ENCODE results near the gene INSR.
"Not testable (repeated sequence)": the region's sequence is repeated elsewhere in the genome, so short reads cannot be mapped to it uniquely, and the experiment has no call there.

Gene INSR

DNA sequence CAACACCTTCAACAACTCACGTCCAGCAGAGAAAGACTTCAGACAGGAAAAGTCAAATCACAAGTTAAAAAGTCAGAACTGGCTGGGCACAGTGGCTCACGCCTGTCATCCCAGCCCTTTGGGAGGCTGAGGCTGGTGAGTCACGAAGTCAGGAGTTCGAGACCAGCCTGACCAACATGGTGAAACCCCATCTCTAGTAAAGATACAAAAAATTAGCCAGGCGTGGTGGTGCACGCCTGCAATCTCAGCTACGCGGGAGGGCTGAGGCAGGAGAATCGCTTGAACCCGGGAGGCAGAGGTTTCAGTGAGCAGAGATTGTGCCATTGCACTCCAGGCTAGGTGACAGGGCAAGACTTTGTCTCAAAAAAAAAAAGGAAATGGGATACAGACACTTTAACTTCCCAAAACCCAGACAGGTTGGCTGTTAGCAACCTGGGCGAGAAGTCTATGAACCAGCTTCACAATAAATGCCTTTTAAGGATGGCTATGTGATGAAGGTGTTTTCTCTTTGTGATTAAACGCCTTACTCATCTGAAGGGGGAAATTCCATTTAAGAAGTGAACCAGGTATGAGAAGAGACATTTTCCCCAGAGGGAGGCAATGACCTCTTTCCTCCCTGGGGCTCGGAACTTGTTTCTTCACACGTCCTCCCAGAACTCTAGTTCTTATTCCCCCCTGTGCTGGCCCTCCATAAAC is 80.4 kb downstream of the INSR start:
- no peak overlapping the region; the same call in 1 of the 2 replicates for H3K9ac ChIP-seq (ENCODE audit: low read depth, low read length)
- no peaks in the 10 kb centered on the region for H3K9me3 ChIP-seq (ENCODE audit: control insufficient read depth, insufficient read depth, low read length)
- H3K36me3 ChIP-seq (ENCODE audit: insufficient read depth, low read length) = no peaks in the 10 kb centered on the region
- peaks cover 22% of the 10 kb centered on the region for H3K4me1 ChIP-seq (ENCODE audit: insufficient read depth, low read length)

DNA sequence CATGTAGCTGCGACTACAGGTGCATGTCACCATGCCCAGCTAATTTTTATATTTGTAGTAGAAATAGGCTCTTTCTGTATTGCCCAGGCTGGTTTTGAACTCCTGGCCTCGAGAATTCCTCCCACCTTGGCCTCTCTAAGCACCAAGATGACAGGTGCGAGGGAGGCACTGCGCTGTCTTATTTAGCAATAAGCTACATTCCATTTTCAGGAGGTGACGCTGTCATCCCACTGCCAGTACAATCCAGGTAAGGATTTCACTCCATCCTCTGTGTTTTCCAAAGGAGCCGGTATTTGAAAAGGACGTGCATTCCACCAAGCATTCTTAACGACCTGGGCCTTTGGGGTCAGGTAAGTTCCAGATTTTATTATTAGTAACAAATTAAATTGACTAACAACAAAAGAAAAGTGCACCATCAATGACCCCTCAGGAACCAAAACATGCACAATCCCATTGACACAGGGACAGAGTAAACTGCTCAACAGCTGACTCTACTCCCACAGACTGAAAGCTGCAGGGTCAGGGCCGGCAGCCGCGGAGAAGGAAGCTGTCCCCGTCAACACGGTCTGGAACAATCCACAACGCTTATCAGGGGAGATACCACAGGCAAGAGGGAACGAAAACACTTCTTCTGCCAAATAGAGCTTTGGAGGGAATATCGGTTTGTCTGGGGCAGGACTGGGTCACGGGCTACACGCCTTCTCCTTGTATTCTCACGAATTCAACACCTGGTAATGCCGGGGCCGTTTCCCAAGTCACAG is 82.8 kb downstream of the INSR start:
- H3K4me1 ChIP-seq (ENCODE audit: insufficient read depth, low read length) = peaks cover 22% of the 10 kb centered on the region
- no peaks in the 10 kb centered on the region for H3K36me3 ChIP-seq (ENCODE audit: insufficient read depth, low read length)
- H3K9me3 ChIP-seq (ENCODE audit: control insufficient read depth, insufficient read depth, low read length) = no peaks in the 10 kb centered on the region
- no peak overlapping the region for H3K9ac ChIP-seq (ENCODE audit: low read depth, low read length)

DNA sequence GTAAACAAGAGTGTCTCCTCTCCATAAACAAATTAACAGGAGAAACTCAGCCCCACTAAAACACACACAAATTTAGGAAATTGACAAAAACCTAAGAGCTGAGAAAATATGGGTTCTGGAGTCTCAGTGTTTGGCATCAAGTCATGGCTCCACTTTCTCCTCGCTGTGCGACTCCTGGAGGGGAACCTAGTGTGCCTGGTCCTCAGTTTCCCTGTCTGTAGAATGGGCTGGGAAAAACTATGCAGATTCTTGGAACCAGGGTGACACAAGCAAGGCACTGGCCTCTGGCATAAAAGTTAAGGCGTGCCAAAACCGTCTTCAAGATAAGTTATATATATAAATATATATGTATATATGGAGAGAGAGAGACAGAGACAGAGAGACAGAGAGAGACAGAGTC is 83.9 kb downstream of the INSR start:
- Histone ChIP-seq H3K9ac (ENCODE audit: low read depth, low read length) (no peak overlapping the region), H3K9me3 (ENCODE audit: control insufficient read depth, insufficient read depth, low read length) (no peaks in the 10 kb centered on the region), H3K36me3 (ENCODE audit: insufficient read depth, low read length) (no peaks in the 10 kb centered on the region), H3K4me1 (ENCODE audit: insufficient read depth, low read length) (peaks cover 22% of the 10 kb centered on the region)

DNA sequence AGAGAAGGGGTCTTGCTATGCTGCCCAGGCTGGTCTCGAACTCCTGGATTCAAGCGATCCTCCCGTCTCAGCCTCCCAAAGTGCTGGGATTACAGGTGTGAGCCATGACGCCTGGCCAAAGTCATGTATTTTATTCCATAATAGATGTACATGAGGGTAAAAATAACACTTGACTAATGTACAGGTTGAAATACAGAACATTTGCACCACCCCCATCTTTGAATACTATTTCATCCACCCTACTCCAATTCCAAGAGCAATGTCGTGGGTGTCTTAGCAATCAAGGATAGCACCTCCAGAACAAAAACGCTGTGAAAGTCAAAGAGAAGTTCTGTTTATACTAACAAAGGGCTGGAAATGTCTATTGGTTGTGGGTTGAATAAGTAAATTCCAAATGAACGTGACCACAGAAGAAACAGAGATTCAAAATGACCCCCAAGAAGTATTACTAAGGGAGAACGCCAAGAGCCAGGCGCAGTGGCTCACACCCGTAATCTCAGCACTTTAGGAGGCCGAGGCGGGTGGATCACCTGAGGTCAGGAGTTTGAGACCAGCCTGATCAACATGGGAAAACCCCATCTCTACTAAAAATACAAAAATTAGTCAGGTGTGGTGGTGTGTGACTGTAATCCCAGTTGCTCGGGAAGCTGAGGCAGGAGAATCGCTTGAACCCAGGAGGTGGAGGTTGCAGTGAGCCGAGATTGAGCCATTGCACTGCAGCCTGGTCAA is 84.5 kb downstream of the INSR start:
- not testable (repeated sequence) for H3K9me3 ChIP-seq (ENCODE audit: control insufficient read depth, insufficient read depth, low read length); H3K9ac ChIP-seq (ENCODE audit: low read depth, low read length); H3K36me3 ChIP-seq (ENCODE audit: insufficient read depth, low read length)
- H3K4me1 ChIP-seq (ENCODE audit: insufficient read depth, low read length) = peaks cover 20% of the 10 kb centered on the region

DNA sequence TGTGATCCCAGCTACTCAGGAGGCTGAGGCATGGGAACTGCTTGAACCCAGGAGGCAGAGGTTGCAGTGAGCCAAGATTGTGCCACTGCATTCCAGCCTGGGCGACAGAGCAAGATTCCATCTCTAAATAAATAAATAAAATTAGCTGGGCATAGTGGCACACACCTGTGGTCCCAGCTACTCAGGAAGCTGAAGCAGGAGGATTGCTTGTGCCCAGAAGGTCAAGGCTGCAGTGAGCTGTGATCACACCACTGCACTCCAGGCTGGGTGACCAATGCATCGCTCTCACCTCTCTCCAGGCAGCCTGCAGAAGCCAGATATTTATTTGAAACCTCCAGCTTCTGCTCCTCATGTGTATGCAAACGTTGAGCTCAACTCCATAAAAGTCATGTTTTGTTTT is 85.2 kb downstream of the INSR start:
- H3K9me3 ChIP-seq (ENCODE audit: control insufficient read depth, insufficient read depth, low read length); H3K36me3 ChIP-seq (ENCODE audit: insufficient read depth, low read length); H3K9ac ChIP-seq (ENCODE audit: low read depth, low read length): not testable (repeated sequence)
- peaks cover 15% of the 10 kb centered on the region for H3K4me1 ChIP-seq (ENCODE audit: insufficient read depth, low read length)

DNA sequence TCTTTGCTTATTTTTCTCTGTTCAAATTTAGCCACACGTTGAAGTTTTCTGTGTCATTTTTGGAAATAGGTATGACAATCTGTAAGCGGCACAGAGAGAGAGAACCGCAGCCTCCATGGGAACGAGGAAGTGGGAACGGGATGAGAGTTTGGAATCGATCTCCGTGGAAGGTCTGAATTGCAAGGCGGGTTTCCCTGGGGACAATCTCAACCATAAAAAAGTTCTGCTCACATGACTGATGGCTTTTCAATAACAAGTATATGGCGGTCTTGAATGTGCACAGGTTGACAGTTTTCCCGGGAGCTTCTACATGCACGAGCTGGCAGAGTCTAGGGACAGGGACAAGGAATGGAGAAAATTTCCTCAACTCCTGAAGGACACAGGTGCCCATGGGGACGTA is 90.9 kb downstream of the INSR start:
- no peaks in the 10 kb centered on the region for H3K36me3 ChIP-seq (ENCODE audit: insufficient read depth, low read length)
- no peaks in the 10 kb centered on the region for H3K9me3 ChIP-seq (ENCODE audit: control insufficient read depth, insufficient read depth, low read length)
- H3K4me1 ChIP-seq (ENCODE audit: insufficient read depth, low read length) = peaks cover 8% of the 10 kb centered on the region; the same call in 1 of the 2 replicates
- no peak overlapping the region for H3K9ac ChIP-seq (ENCODE audit: low read depth, low read length)

DNA sequence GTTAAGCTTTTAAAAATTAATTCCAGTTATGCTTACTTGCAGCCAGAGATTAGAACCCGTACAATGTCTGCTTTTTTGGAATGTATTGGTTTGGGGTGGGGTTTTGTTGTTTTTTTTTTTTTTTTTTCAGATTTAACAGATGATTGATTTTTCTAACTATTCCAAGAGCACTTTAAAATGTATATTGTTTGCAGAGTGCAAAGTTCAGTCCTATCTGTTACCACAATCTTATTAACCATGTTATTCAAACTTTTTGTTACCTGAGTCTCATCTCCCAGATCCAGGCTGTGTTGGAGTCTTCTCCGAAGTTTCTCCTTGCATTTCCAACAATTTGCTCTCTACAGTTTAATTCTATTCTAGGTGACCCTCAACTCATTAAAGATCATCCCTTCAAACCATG is 91.3 kb downstream of the INSR start:
- Histone ChIP-seq H3K36me3 (ENCODE audit: insufficient read depth, low read length) (no peaks in the 10 kb centered on the region), H3K4me1 (ENCODE audit: insufficient read depth, low read length) (peaks cover 8% of the 10 kb centered on the region; the same call in 1 of the 2 replicates), H3K9me3 (ENCODE audit: control insufficient read depth, insufficient read depth, low read length) (no peaks in the 10 kb centered on the region), H3K9ac (ENCODE audit: low read depth, low read length) (no peak overlapping the region)

DNA sequence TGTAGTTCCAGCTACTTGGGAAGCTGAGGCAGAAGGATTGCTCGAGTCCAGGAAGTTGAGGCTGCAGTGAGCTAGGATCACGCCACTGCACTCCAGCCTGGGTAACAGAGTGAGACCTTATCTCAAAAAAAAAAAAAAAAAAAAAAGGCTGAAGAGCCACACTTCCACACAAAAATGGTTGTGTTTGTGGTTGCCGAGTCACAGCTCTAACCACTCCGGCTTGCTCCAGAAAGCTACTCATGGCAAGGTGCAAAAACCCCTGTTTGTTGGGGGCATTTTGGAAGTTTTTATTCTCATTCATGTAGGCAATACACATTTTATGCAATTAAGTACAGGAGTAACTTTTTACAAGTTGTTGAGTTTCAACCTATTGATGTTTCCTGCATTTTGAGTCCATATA is 93.5 kb downstream of the INSR start:
- H3K9ac ChIP-seq (ENCODE audit: low read depth, low read length) = no peak overlapping the region
- no peaks in the 10 kb centered on the region for H3K36me3 ChIP-seq (ENCODE audit: insufficient read depth, low read length)
- peaks cover 8% of the 10 kb centered on the region; the same call in 1 of the 2 replicates for H3K4me1 ChIP-seq (ENCODE audit: insufficient read depth, low read length)
- H3K9me3 ChIP-seq (ENCODE audit: control insufficient read depth, insufficient read depth, low read length) = no peaks in the 10 kb centered on the region

DNA sequence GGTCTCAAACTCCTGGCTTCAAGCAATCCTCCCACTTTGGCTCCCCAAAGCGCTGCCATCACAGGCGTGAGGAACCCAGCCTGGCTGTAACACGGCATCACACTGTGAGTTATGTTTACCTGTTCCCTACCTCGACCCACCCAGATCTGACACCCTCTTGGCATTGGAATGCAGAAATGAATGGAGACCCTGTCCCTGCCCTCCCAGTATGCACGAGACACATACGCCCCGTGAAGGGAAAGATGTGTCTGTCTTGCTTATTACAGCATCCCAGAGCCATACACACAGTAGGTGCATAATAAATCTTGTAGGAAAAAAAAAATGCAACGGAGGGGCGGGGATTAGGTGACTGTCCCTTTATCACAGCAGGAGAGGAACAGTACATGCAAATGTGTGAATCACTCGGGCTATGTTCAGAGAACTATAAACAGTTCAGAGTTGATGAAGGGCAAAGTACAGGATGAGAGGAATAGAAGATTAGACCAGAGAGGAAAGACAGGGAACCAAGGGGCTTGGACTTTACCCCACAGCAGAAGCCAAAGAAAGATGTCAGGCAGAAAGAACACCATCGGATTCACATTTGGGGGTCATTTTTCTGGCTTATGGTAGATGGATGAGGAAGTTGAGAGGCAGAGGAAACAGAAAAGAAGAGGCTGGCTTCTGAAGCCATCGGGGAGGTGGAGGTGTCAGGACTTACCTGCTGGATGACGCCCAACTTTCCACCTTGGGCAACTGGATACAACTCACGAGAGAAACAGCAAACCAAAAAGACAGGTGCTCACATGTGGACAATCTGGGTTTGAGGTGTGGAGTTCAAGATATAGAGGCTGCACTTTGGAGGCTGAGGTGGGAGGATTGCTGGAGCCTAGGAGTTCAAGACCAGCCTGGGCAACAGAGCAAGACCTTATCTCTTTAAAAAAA is 94.3 kb downstream of the INSR start:
- H3K4me1 ChIP-seq (ENCODE audit: insufficient read depth, low read length) = peaks cover 8% of the 10 kb centered on the region; the same call in 1 of the 2 replicates
- H3K9me3 ChIP-seq (ENCODE audit: control insufficient read depth, insufficient read depth, low read length) = no peaks in the 10 kb centered on the region
- H3K36me3 ChIP-seq (ENCODE audit: insufficient read depth, low read length) = no peaks in the 10 kb centered on the region
- H3K9ac ChIP-seq (ENCODE audit: low read depth, low read length) = no peak overlapping the region

DNA sequence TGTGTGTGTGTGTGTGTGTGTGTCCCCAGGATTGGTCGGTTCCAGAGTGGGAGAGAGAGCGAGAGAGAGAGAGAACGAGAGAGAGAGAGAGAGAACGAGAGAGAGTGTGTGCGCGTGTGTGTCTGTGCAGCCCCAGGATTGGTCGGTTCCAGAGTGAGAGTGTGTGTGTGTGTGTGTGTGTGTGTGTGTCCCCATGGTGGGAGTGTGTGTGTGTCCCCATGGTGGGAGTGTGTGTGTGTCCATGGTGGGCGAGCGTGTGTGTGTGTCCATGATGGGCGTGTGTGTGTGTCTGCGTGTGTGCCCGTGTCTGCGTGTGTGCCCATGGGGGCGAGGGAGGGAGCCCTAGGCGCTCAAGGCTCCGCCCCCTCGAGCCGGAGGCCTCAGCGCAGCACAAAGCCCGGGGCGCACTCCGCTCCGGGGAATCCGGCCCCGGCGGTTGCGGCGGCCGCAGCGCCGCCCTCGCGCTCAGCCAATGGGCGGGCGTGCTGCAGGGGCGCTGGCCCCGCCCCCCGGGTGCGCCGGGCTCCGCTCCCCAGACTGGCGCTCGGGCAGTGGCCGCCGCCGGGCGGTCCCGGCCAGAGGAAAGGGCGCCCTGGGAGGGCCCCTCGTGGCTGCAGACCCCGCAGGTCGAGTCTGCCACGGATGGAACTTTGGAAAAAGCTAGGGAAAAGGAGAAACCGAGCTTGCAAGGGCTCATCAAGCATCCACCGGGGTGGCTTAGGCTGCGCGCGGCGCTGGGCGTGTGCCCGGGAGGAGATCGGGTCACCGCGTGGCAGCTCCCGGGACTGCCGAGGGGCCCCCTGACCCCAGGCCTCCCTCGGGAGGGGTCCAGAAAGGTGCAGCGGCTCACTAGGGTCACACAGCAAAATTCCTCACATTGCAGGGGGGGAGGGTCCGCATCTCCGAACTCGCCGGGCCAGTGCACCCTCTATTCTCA is 96.2 kb downstream of the INSR start:
- Histone ChIP-seq H3K36me3 (ENCODE audit: insufficient read depth, low read length) (no peaks in the 10 kb centered on the region), H3K9me3 (ENCODE audit: control insufficient read depth, insufficient read depth, low read length) (no peaks in the 10 kb centered on the region), H3K4me1 (ENCODE audit: insufficient read depth, low read length) (peaks cover 8% of the 10 kb centered on the region; the same call in 1 of the 2 replicates), H3K9ac (ENCODE audit: low read depth, low read length) (peak overlapping the region; percentile 95)

DNA sequence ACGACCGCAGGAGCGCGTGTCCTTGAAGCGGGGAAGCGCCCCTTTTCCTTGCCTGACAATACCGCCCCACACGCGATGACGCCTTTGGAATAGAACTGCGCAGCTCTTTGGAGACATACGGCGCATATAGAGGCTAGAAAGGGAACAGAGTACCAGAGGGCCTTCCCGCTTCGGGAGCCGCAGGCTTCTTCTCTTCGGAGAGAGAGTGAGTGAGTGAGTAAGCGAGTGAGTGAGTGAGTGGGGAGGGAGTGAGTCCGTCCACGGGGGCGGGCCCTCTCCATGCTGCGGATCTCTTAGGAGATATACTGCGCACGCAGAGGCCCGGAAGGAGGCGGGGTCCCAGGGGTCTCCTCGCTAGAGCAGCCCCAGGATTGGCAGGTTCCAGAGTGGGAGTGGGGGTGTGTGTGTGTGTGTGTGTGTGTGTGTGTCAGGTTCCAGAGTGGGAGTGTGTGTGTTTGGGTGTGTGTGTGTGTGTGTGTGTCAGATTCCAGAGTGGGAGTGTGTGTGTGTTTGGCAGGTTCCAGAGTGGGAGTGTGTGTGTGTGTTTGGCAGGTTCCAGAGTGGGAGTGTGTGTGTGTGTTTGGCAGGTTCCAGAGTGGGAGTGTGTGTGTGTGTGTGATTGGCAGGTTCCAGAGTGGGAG is 97.0 kb downstream of the INSR start:
- Histone ChIP-seq H3K4me1 (ENCODE audit: insufficient read depth, low read length) (peaks cover 8% of the 10 kb centered on the region; the same call in 1 of the 2 replicates), H3K9me3 (ENCODE audit: control insufficient read depth, insufficient read depth, low read length) (no peaks in the 10 kb centered on the region), H3K36me3 (ENCODE audit: insufficient read depth, low read length) (no peaks in the 10 kb centered on the region), H3K9ac (ENCODE audit: low read depth, low read length) (peak overlapping the region; percentile 95)

DNA sequence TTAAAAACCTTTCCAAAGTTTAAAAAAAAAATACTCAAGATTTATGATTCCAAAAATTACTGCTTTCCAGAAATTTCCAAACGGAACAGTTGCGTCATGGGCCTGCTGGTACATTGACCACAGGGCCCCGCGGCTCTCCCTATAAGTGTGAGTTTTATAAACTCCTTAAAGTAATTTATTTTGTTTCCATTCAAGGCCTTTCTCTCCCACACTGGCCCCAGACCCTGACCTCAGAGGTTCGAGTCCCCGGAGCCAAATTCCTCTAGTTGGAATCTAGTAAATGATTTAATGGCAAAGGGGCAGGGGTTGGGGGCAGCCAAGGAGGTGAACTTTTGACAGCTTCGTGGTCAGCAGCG is 97.5 kb downstream of the INSR start:
- Histone ChIP-seq H3K4me1 (ENCODE audit: insufficient read depth, low read length) (peaks cover 8% of the 10 kb centered on the region; the same call in 1 of the 2 replicates), H3K9ac (ENCODE audit: low read depth, low read length) (peak overlapping the region; percentile 95), H3K36me3 (ENCODE audit: insufficient read depth, low read length) (no peaks in the 10 kb centered on the region)

DNA sequence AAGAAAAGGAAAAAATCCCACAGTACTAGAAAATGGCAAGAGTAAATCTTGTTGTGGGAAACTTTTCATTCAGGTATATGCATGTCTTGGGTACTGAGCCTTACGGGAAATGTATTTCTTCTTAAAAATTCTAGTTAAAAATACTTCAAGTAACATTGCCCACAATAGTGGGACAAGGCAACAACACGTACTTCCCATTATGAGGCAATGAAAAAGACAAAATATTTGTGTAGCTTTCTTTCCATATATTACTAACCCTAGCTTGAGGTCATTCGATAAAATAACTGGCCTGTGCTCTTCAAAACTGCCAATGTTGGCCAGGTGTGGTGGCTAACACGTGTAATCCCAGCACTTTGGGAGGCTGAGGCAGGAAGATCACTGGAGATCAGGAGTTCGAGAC is 99.2 kb downstream of the INSR start:
- H3K9me3 ChIP-seq (ENCODE audit: control insufficient read depth, insufficient read depth, low read length) = no peaks in the 10 kb centered on the region
- no peaks in the 10 kb centered on the region for H3K36me3 ChIP-seq (ENCODE audit: insufficient read depth, low read length)
- no peak overlapping the region for H3K9ac ChIP-seq (ENCODE audit: low read depth, low read length)
- peaks cover 8% of the 10 kb centered on the region; the same call in 1 of the 2 replicates for H3K4me1 ChIP-seq (ENCODE audit: insufficient read depth, low read length)

More for the DNA sequence above, 97.5 kb downstream of the INSR start:
- H3K9me3 ChIP-seq (ENCODE audit: control insufficient read depth, insufficient read depth, low read length) = no peaks in the 10 kb centered on the region

Measured in ES-I3 (cell line).